Naive thymus-derived CD4-positive, alpha-beta T cell (primary cell): Measurements from ENCODE around the gene YAF2. TPM values are rescaled to one million over a fixed set of nuclear protein-coding genes. Genes with fewer than 3 reads are reported as not detected.
"Not testable (repeated sequence)": the region's sequence is repeated elsewhere in the genome, so short reads cannot be mapped to it uniquely, and the experiment has no call there.

ENCODE experiments used
- ATAC-seq: fragments of 150-1000 bp; cut with Tn5 transposase; 2 replicates; pipeline ENCODE4 v1.10.0; 2021; ENCODE audit warnings: mild to moderate bottlenecking, moderate library complexity
- CTCF ChIA-PET: fragments of 350-600 bp; sonication (Branson Sonifier 250); formaldehyde crosslinking; loops from one replicate; lab custom pipeline; 2021; ENCODE audit warnings: antibody characterized with exemption; lab: Charles Lee
- POLR2A ChIA-PET: fragments of 350-600 bp; sonication (Branson Sonifier 250); formaldehyde crosslinking; loops from one replicate; lab custom pipeline; 2021; ENCODE audit warnings: antibody characterized with exemption, inconsistent platforms; lab: Charles Lee
- DNase-seq, 9 donors: peaks; one replicate each; pipeline versions ENCODE4 v3.0.0 to v3.0.0-alpha.2; 2020 to 2022; ENCODE audit warnings: mixed read lengths in 1 of 9
- H3K27ac ChIP-seq: one replicate; pipeline ENCODE4 v1.7.0; 2013; ENCODE audit warnings: mild to moderate bottlenecking, low read depth, low read length, moderate library complexity
- H3K27me3 ChIP-seq, 2 donors: one replicate each; pipeline ENCODE4 v1.7.0; 2013; ENCODE audit warnings: low read length in 2 of 2, mild to moderate bottlenecking in 2 of 2, moderate library complexity in 2 of 2; ENCODE audit not compliant: control insufficient read depth in 2 of 2, insufficient read depth in 2 of 2
- H3K36me3 ChIP-seq, 3 experiments: 1 replicate in 2 of 3; 2 replicates in 1 of 3; pipeline ENCODE4 v1.7.0; 2013; ENCODE audit warnings: low read length in 3 of 3, mild to moderate bottlenecking in 3 of 3, moderate library complexity in 1 of 3; ENCODE audit not compliant: insufficient read depth in 3 of 3, control insufficient read depth in 2 of 3
- H3K4me1 ChIP-seq, 2 donors: one replicate each; pipeline ENCODE4 v1.7.0; 2013; ENCODE audit warnings: low read length in 2 of 2, mild to moderate bottlenecking in 2 of 2, moderate library complexity in 1 of 2; ENCODE audit not compliant: control insufficient read depth in 2 of 2, insufficient read depth in 2 of 2
- H3K4me3 ChIP-seq: 2 replicates; pipeline ENCODE4 v1.7.0; 2013; ENCODE audit warnings: mild to moderate bottlenecking, low read length
- H3K9me3 ChIP-seq, 3 experiments: 1 replicate in 2 of 3; 2 replicates in 1 of 3; pipeline ENCODE4 v1.7.0; 2013; ENCODE audit warnings: low read length in 3 of 3; ENCODE audit not compliant: control insufficient read depth in 2 of 3
- H3K27ac Mint-ChIP-seq, 9 donors: one replicate each; pipeline ENCODE4 v1.8.0; 2020 to 2022; ENCODE audit warnings: mixed read lengths in 9 of 9, mild to moderate bottlenecking in 8 of 9, moderate library complexity in 5 of 9, inconsistent platforms in 2 of 9
- H3K27me3 Mint-ChIP-seq, 5 donors: one replicate each; pipeline ENCODE4 v1.8.0; 2021 to 2022; ENCODE audit warnings: mixed read lengths in 5 of 5, mild to moderate bottlenecking in 1 of 5
- H3K36me3 Mint-ChIP-seq, 5 donors: one replicate each; pipeline ENCODE4 v1.8.0; 2020 to 2022; ENCODE audit warnings: mixed read lengths in 5 of 5, mild to moderate bottlenecking in 3 of 5, inconsistent platforms in 1 of 5
- H3K4me1 Mint-ChIP-seq, 7 donors: one replicate each; pipeline ENCODE4 v1.8.0; 2020 to 2022; ENCODE audit warnings: mixed read lengths in 7 of 7, mild to moderate bottlenecking in 3 of 7, inconsistent platforms in 1 of 7
- H3K4me3 Mint-ChIP-seq, 10 donors: one replicate each; pipeline ENCODE4 v1.8.0; 2020 to 2022; ENCODE audit warnings: mild to moderate bottlenecking in 10 of 10, mixed read lengths in 10 of 10, moderate library complexity in 6 of 10, inconsistent platforms in 2 of 10
- H3K9me3 Mint-ChIP-seq, 11 donors: one replicate each; pipeline ENCODE4 v1.8.0; 2020 to 2022; ENCODE audit warnings: mixed read lengths in 11 of 11, mild to moderate bottlenecking in 4 of 11, inconsistent platforms in 1 of 11, moderate library complexity in 1 of 11
- intact Hi-C, 2 donors: fragments of 100-400 bp; cut with micrococcal nuclease; formaldehyde crosslinking; loops; one replicate each; pipeline ENCODE4 v1.15.1; 2023
- polyA plus RNA-seq, 2 donors: library from polyadenylated mRNA; unstranded; fragments of 300-500 nt; fragmentation: Illumina TruSeq; gene quantifications; one replicate each; pipeline ENCODE4 v1.2.3, GENCODE V29; 2021
- total RNA-seq, 6 experiments: library from RNA in 5 of 6; stranded (reverse) in 5 of 6; gene quantifications; 1 replicate in 5 of 6; 2 replicates in 1 of 6; pipeline ENCODE4 v1.2.3 and lab custom pipeline; 2021 to 2026

Gene YAF2
- total and polyA plus RNA-seq, 7 experiments from 2014 or later = 7.7 to 56.2 (median 39.7) TPM

DNA sequence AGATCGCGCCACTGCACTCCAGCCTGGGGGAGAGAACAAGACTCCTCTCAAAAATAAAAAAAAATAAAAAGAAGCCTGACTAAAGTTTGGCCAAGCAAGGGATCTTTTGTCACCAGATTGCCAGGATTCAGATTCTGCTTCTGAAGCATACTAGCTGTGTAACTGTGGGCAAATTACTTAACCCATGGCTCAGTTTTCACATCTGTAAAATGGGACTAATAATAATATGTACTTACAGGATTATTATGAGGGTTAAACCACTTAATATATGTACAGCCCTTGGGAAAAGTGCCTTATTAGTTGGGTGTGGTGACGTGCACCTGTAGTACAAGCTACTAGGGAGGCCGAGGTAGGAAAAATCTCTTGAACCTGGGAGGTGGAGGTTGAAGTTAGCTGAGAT lies 21.7 kb upstream of the YAF2 start:
- H3K27ac ChIP-seq = no peak overlapping the region
- ATAC-seq (no peak), DNase-seq (no peak)
- H3K9me3 ChIP-seq = no peaks in the 10 kb centered on the region
- no peaks in the 10 kb centered on the region for H3K27me3 ChIP-seq
- Mint-ChIP-seq H3K27me3 (no peaks in the 10 kb centered on the region), H3K27ac (no peak overlapping the region), H3K4me3 (no peak overlapping the region), H3K36me3 (peaks cover 0 to 8% (median 3%) of the 10 kb centered on the region in 5 donors), H3K9me3 (peaks cover 0 to 4% (median 0%) of the 10 kb centered on the region in 11 donors), H3K4me1 (peaks cover 0 to 2% (median 0%) of the 10 kb centered on the region in 7 donors)
- H3K4me3 ChIP-seq = no peak overlapping the region
- ChIA-PET POLR2A (no interaction called here), CTCF (no interaction called here)
- intact Hi-C loops = no loop called here
- no peaks in the 10 kb centered on the region for H3K36me3 ChIP-seq
- H3K4me1 ChIP-seq = no peaks in the 10 kb centered on the region

DNA sequence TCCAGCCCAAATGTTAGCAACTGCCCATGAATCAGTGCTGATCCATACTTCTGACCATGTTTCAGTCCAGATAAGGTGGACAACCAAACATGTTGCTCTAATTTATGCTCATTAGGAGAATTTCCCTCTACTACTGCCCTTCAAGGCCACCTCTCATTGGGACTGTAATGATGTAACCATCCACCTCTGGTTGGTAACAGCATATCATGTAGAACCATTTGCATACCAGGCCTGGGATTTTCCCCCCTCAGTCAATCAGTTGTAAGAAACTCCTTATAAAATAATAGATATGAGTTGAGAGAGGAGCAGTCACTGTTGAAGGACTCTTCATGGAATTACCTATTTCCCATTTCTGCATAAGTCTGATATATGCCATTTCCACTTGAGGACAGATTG lies 17.8 kb upstream of the YAF2 start:
- H3K4me3 Mint-ChIP-seq = no peak overlapping the region
- H3K27me3 ChIP-seq = no peaks in the 10 kb centered on the region
- H3K27ac ChIP-seq = no peak overlapping the region
- POLR2A ChIA-PET = no interaction called here
- H3K27me3 Mint-ChIP-seq = peaks cover 0 to 15% (median 0%) of the 10 kb centered on the region in 5 donors
- DNase-seq (no peak), ATAC-seq (no peak)
- no peaks in the 10 kb centered on the region for H3K4me1 Mint-ChIP-seq
- no peaks in the 10 kb centered on the region for H3K9me3 ChIP-seq
- intact Hi-C loops = no loop called here
- H3K4me1 ChIP-seq = no peaks in the 10 kb centered on the region
- CTCF ChIA-PET = no interaction called here
- H3K4me3 ChIP-seq = no peak overlapping the region
- peaks cover 0 to 21% (median 11%) of the 10 kb centered on the region in 5 donors for H3K36me3 Mint-ChIP-seq
- no peak overlapping the region for H3K27ac Mint-ChIP-seq
- peaks cover 0 to 10% (median 6%) of the 10 kb centered on the region in 11 donors for H3K9me3 Mint-ChIP-seq
- H3K36me3 ChIP-seq = no peaks in the 10 kb centered on the region

DNA sequence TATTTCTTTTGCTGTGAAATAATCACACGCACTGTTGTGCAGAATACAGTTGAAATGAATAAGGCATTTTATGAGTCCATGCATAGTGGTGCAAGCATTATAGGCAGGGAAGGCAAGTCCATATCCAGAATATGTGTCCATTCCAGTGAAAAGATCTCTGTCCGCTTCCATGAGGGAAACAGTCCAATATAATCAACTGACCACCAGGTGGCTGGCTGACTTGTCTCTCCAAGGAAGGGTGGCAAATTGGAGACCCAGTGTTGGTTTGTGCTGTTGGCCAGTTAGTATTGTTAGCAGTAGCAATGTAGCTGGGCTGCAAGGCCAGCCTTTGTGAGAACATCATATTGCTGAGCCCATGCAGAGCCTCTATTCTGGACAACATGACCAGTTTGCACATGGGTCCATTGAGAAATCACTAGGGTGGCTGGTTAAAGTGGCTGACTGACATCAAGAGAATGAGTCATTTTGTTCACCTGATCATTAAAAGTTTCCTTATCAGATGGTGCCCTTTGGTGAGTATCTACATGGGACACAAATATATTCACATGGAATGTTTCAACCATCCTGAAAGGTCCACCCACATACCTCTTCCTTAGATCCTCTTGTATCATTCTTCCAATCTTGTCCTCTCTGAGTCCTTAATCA lies 17.3 kb upstream of the YAF2 start:
- Mint-ChIP-seq H3K27me3 (peaks cover 0 to 19% (median 0%) of the 10 kb centered on the region in 5 donors), H3K9me3 (peaks cover 0 to 10% (median 6%) of the 10 kb centered on the region in 11 donors), H3K4me3 (no peak overlapping the region), H3K27ac (no peak overlapping the region), H3K4me1 (no peaks in the 10 kb centered on the region), H3K36me3 (peaks cover 0 to 21% (median 11%) of the 10 kb centered on the region in 5 donors)
- ATAC-seq (no peak), DNase-seq (no peak)
- Histone ChIP-seq H3K27ac (no peak overlapping the region), H3K27me3 (no peaks in the 10 kb centered on the region), H3K4me3 (no peak overlapping the region), H3K9me3 (no peaks in the 10 kb centered on the region), H3K4me1 (no peaks in the 10 kb centered on the region), H3K36me3 (no peaks in the 10 kb centered on the region)
- POLR2A ChIA-PET = no interaction called here
- CTCF ChIA-PET = no interaction called here
- intact Hi-C loops = no loop called here

DNA sequence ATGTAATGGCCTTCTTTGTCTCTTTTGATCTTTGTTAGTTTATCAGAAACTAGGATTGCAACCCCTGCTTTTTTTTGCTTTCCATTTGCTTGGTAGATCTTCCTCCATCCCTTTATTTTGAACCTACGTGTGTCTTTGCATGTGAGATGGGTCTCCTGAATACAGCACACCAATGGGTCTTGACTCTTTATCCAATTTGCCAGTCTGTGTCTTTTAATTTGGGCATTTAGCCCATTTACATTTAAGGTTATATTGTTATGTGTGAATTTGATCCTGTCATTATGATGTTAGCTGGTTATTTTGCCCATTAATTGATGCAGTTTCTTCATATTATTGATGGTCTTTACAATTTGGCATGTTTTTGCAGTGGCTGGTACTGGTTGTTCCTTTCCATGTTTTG lies 14.6 kb upstream of the YAF2 start:
- H3K4me1 Mint-ChIP-seq, H3K4me1 ChIP-seq, H3K9me3 ChIP-seq, H3K27ac Mint-ChIP-seq, DNase-seq, H3K27ac ChIP-seq, H3K4me3 Mint-ChIP-seq, ATAC-seq, intact Hi-C loops, H3K36me3 ChIP-seq, CTCF ChIA-PET, H3K4me3 ChIP-seq, H3K27me3 ChIP-seq, POLR2A ChIA-PET: not testable (repeated sequence)
- peaks cover 0 to 13% (median 6%) of the 10 kb centered on the region in 11 donors for H3K9me3 Mint-ChIP-seq
- H3K27me3 Mint-ChIP-seq = peaks cover 0 to 19% (median 0%) of the 10 kb centered on the region in 5 donors
- H3K36me3 Mint-ChIP-seq = peaks cover 0 to 21% (median 11%) of the 10 kb centered on the region in 5 donors

DNA sequence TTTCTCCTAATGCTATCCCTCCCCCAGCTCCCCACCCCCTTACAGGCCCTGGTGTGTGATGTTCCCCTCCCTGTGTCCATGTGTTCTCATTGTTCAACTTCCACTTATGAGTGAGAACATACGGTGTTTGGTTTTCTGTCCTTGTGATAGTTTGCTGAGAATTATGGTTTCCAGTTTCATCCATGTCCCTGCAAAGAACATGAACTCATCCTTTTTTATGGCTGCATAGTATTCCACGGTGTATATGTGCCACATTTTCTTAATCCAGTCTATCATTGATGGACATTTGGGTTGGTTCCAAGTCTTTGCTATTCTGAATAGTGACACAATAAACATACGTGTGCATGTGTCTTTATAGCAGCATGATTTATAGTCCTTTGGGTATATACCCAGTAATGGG lies 11.0 kb upstream of the YAF2 start:
- H3K27me3 ChIP-seq, DNase-seq, H3K4me1 ChIP-seq, H3K27ac ChIP-seq, H3K27ac Mint-ChIP-seq, H3K4me3 ChIP-seq, H3K9me3 ChIP-seq, intact Hi-C loops, H3K4me1 Mint-ChIP-seq, POLR2A ChIA-PET, H3K4me3 Mint-ChIP-seq, H3K36me3 ChIP-seq, ATAC-seq: not testable (repeated sequence)
- H3K9me3 Mint-ChIP-seq = peaks cover 0 to 10% (median 6%) of the 10 kb centered on the region in 11 donors
- CTCF ChIA-PET = interaction anchor here (0.7 kb wide), 1 partner anchor 24 kb away, joined by 3 read pairs; no protein-coding TSS in a partner anchor
- peaks cover 0 to 19% (median 0%) of the 10 kb centered on the region in 5 donors for H3K27me3 Mint-ChIP-seq
- H3K36me3 Mint-ChIP-seq = peaks cover 0 to 14% (median 6%) of the 10 kb centered on the region in 5 donors

DNA sequence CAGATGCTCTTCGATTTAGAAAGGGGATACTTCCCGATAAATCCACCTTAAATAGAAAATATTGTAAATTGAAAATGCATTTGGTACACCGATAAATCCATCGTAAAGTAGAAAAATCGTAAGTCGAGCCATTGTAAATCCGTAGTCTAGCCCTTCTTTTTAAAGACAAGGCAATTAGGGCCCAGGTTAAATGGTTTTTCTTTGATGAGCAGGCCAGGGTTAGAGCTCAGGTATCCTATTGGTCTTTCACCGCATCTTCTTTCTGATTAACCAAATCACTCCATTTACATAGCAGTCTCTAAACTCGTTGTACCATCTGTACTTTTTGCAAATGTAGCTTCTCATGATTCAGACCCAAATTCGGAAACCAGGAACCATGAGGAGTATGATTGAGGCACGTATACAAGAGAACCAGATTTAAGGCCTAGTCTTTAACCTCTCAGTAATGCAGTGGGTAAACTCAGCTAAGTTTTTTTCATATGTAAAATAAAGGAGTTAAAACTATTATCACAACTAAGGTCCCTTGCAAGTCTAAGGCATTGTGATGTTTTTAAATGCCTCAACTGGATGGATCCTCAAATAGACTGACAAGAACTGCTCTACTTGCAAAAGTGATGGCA lies 2.2 kb upstream of the YAF2 start:
- H3K36me3 Mint-ChIP-seq = peaks cover 0 to 8% (median 2%) of the 10 kb centered on the region in 5 donors
- POLR2A ChIA-PET = interaction anchor here (1.1 kb wide), 1 partner anchor 72 kb away, joined by 3 read pairs; no protein-coding TSS in a partner anchor
- H3K4me3 ChIP-seq = no peak overlapping the region
- DNase-seq (no peak), ATAC-seq (no peak)
- no peaks in the 10 kb centered on the region for H3K27me3 ChIP-seq
- peaks cover 13 to 15% of the 10 kb centered on the region in 2 donors for H3K4me1 ChIP-seq
- CTCF ChIA-PET = no interaction called here
- peak overlapping the region in 1 of 9 donors; percentile 51 for H3K27ac Mint-ChIP-seq
- H3K36me3 ChIP-seq = no peaks in the 10 kb centered on the region
- intact Hi-C loops = no loop called here
- H3K4me1 Mint-ChIP-seq = peaks cover 16 to 35% (median 27%) of the 10 kb centered on the region in 7 donors
- H3K27ac ChIP-seq = no peak overlapping the region
- no peaks in the 10 kb centered on the region for H3K27me3 Mint-ChIP-seq
- H3K9me3 ChIP-seq = no peaks in the 10 kb centered on the region
- no peak overlapping the region for H3K4me3 Mint-ChIP-seq
- H3K9me3 Mint-ChIP-seq = no peaks in the 10 kb centered on the region
